NT2/D1 (cell line): Measurements from ENCODE around the gene NRXN3.

Experiments used
- DNase-seq: peaks from one replicate; pipeline ENCODE4 v3.0.0-alpha.2; 2011; ENCODE audit warnings: low read depth, low spot score
- H3K27me3 ChIP-seq: 2 replicates; pipeline ENCODE4 v1.6.0; 2011; ENCODE audit warnings: mild to moderate bottlenecking; ENCODE audit not compliant: insufficient read length, insufficient read depth
- H3K36me3 ChIP-seq: 2 replicates; pipeline ENCODE4 v1.6.1; 2011; ENCODE audit warnings: mild to moderate bottlenecking, low read length, mixed read lengths; ENCODE audit not compliant: insufficient read depth, insufficient read length
- H3K4me1 ChIP-seq: 2 replicates; pipeline ENCODE4 v1.5.1; 2011; ENCODE audit not compliant: insufficient read depth, insufficient read length
- H3K4me3 ChIP-seq: 2 replicates; pipeline ENCODE4 v1.5.1; 2011; ENCODE audit warnings: low read depth; ENCODE audit not compliant: insufficient read length
- H3K9ac ChIP-seq: 2 replicates; pipeline ENCODE4 v1.6.0; 2011; ENCODE audit warnings: low read depth; ENCODE audit not compliant: insufficient read length
- H3K9me3 ChIP-seq: 2 replicates; pipeline ENCODE4 v1.5.1; 2011; ENCODE audit warnings: mild to moderate bottlenecking, low read length; ENCODE audit not compliant: insufficient read depth
- SUZ12 ChIP-seq: IDR thresholded peaks from 2 replicates; pipeline ENCODE4 v1.6.1; 2011; ENCODE audit not compliant: insufficient read length, insufficient read depth; ENCODE audit errors: extremely low read depth
- YY1 ChIP-seq: IDR thresholded peaks from 2 replicates; pipeline ENCODE4 v1.6.1; 2011; ENCODE audit not compliant: insufficient read length, insufficient read depth
- ZNF274 ChIP-seq: IDR thresholded peaks from 2 replicates; pipeline ENCODE4 v1.6.1; 2011; ENCODE audit warnings: mild to moderate bottlenecking, low read depth, low read length

The NRXN3 gene

DNA sequence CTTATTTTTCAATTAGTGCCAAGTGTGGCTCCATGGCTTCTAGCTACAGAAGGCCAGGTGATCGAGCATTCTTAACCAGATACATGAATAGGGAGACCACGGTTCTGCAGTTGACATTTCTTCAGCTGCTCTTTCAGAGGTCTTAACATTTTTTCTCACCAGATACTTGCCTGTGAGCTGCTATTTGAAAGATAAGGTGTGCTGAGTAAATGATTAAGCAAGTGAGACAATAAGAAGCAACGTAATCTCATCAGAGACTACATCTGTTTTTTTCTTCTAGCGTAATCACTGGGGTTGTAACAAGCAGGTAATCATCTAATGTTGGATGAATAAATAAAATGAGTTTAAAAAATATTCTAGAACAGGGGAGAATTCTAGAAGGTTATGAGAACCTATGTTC, 1128.2 kb downstream of the NRXN3 start:
- H3K4me3 ChIP-seq, result no peak overlapping the region
- TF ChIP-seq YY1, result no peak
- no peak for TF ChIP-seq ZNF274
- no peak for TF ChIP-seq SUZ12
- no peak overlapping the region for H3K9ac ChIP-seq
- DNase-seq, result no peak
- no peaks in the 10 kb centered on the region for H3K36me3 ChIP-seq
- no peaks in the 10 kb centered on the region for H3K27me3 ChIP-seq
- H3K4me1 ChIP-seq, result no peaks in the 10 kb centered on the region
- no peaks in the 10 kb centered on the region for H3K9me3 ChIP-seq

DNA sequence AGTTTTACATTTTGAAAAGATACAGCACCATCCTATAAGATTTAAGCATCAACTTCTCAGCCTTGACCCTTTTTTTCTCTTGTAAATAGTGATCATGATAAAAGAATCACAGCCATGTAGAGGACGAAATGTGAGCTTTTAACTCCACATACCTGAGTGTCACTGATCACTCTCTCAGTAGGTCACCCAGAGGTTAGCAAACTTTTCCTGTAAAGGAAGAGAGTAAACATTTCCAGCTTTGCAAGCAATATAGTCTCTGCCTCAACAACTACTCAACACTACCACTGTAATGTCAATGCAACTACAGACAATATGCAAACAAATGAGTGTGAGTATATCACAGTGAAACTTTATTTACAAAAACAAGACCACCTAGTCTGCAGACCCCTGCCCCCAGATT, 1129.0 kb downstream of the NRXN3 start:
- Histone ChIP-seq H3K9ac (no peak overlapping the region), H3K4me3 (no peak overlapping the region), H3K36me3 (no peaks in the 10 kb centered on the region), H3K27me3 (no peaks in the 10 kb centered on the region), H3K4me1 (no peaks in the 10 kb centered on the region), H3K9me3 (no peaks in the 10 kb centered on the region)
- DNase-seq, result no peak
- TF ChIP-seq YY1 (no peak), SUZ12 (no peak), ZNF274 (no peak)

DNA sequence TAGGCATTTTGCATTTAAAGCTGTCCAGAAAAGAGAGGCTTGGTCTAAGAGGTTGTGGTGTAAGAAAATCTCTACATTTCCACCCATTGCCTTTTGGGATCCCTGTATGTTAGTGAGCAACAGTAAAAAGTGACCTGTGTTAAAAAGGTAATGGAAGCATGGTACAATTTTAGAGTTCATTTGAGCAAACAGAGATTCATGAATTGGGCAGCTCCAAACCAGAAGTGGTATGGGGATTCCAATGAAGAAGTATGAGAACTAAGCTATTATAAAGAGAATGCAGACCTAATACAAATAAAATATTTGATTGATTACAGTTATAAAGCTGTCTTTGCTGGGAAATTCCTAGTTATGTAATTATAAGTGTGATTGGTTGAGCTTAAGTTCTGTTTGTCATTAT, 1134.1 kb downstream of the NRXN3 start:
- Histone ChIP-seq H3K9ac (no peak overlapping the region), H3K9me3 (no peaks in the 10 kb centered on the region), H3K36me3 (no peaks in the 10 kb centered on the region), H3K4me3 (no peak overlapping the region), H3K4me1 (no peaks in the 10 kb centered on the region), H3K27me3 (no peaks in the 10 kb centered on the region)
- no peak for TF ChIP-seq YY1
- no peak for TF ChIP-seq SUZ12
- TF ChIP-seq ZNF274, result no peak
- DNase-seq, result no peak

DNA sequence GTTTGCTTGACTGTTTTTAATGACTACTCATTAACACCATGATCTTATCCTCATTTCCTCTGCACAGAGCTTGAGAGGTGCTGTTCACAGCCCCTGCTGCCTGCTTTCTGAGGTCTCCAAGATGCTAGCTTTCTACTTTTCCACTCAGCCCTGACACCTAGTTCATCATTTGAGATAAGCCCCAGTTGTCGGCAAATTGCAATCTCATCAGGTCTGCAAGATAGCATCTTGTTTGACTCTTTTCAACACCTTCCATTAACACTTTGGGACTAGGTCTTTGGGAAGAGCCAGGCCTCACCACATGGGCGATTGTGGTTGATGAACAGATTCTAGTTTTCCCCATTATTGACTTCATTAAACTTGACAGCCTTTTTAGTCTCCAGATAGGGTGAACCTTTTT, 1136.4 kb downstream of the NRXN3 start:
- Histone ChIP-seq H3K4me1 (no peaks in the 10 kb centered on the region), H3K4me3 (no peak overlapping the region), H3K9ac (no peak overlapping the region), H3K27me3 (no peaks in the 10 kb centered on the region), H3K36me3 (no peaks in the 10 kb centered on the region), H3K9me3 (no peaks in the 10 kb centered on the region)
- no peak for DNase-seq
- TF ChIP-seq YY1 (no peak), ZNF274 (no peak), SUZ12 (no peak)

DNA sequence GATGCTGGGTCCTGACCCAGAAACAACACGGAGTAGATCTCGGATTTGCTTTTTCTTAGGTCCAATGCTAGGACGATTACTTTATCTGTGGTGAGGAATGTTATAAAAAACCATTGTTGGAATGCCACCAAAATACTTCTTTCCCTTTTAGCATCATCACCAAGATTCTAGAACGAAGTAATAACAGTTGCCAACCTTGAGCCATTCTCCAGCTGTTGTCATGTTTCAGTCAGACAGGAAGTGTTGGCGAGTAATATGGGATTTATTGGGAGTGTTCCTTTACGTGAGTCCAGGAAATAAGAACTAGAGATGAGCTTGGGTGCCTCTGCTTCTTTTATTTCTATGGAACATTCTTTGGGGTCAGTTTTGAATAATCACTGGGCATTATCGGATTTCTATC, 1148.2 kb downstream of the NRXN3 start:
- Histone ChIP-seq H3K9ac (no peak overlapping the region), H3K9me3 (no peaks in the 10 kb centered on the region), H3K27me3 (no peaks in the 10 kb centered on the region), H3K36me3 (no peaks in the 10 kb centered on the region), H3K4me1 (no peaks in the 10 kb centered on the region), H3K4me3 (no peak overlapping the region)
- DNase-seq, result no peak
- no peak for TF ChIP-seq SUZ12
- no peak for TF ChIP-seq YY1
- no peak for TF ChIP-seq ZNF274

DNA sequence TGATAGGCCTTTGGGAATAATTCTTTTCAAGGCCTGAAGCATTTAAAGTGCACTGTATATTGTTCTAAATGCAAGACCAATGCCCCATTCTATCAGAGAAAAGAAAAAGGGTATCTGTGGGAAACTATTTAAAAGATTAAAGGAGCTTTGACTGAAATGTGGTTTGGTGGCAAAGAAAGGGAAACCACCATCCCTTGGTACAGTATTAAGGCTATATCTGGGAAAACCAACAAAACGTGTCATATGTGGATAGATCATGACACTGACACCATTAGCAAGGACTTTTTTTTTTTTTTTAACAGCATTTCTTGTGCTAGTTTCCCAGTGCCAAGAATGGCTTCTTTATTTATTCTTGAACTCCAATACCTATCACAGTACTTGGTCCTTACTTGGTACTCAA, 1150.4 kb downstream of the NRXN3 start:
- Histone ChIP-seq H3K9me3 (no peaks in the 10 kb centered on the region), H3K4me3 (no peak overlapping the region), H3K9ac (no peak overlapping the region), H3K4me1 (no peaks in the 10 kb centered on the region), H3K36me3 (no peaks in the 10 kb centered on the region), H3K27me3 (no peaks in the 10 kb centered on the region)
- DNase-seq, result no peak
- TF ChIP-seq SUZ12, result no peak

DNA sequence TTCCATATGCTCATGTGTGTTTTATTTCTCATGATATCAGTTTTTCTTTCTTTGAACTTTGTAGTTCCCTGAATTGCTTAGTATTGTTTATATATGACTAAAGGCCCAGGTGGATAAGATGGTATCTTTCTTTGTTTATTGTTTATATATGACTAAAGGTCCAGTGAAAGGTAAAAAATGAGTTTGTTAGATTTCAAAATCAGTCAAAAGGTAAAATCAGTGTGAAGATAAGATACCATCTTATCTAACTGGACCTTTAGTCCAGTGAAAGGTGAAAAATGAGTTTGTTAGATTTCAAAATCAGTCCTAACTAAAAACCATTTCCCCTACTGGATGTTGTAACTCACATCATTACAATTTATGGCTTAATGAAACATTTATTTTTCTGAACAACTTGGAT, 1150.9 kb downstream of the NRXN3 start:
- no peaks in the 10 kb centered on the region for H3K36me3 ChIP-seq
- H3K27me3 ChIP-seq, result no peaks in the 10 kb centered on the region
- no peak for TF ChIP-seq SUZ12
- no peak for DNase-seq
- H3K9ac ChIP-seq, result no peak overlapping the region
- no peak overlapping the region for H3K4me3 ChIP-seq
- H3K4me1 ChIP-seq, result no peaks in the 10 kb centered on the region
- H3K9me3 ChIP-seq, result no peaks in the 10 kb centered on the region

DNA sequence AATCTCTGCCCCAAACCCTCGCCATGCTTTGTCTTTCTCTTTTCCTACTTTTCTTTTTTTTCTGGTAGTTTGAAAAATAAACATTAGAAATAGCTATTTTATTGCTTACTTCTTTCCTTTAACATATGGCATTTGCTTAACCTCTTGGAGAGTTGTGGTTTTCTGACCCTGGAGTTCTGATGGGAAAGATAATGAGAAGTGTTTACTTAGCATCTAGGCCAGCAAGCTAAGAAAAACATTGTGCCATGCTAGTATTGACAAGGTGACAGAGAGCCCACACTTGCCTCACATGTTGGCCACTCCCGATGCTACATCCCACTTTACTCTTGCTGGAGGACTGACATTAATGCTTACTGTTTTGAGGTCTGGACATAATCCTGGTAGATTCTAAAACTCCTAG, 1154.9 kb downstream of the NRXN3 start:
- Histone ChIP-seq H3K9me3 (no peaks in the 10 kb centered on the region), H3K4me3 (no peak overlapping the region), H3K9ac (no peak overlapping the region), H3K4me1 (no peaks in the 10 kb centered on the region), H3K36me3 (no peaks in the 10 kb centered on the region), H3K27me3 (no peaks in the 10 kb centered on the region)
- TF ChIP-seq YY1 (no peak), SUZ12 (no peak), ZNF274 (no peak)
- no peak for DNase-seq
